Activated CD4-positive, alpha-beta T cell treated with anti-CD3 and anti-CD28 coated beads for 36 hours (primary cell): ENCODE data around the gene BRME1. TPM values are rescaled to one million over a fixed set of nuclear protein-coding genes. Genes with fewer than 3 reads are reported as not detected.

Source experiments
- ATAC-seq: fragments of 200-7000 bp; cut with Tn5 transposase; one replicate; pipeline ENCODE4 v1.10.0; 2021; ENCODE audit warnings: mild to moderate bottlenecking, moderate library complexity
- CTCF ChIA-PET: fragments of 350-600 bp; sonication (Branson Sonifier 250); formaldehyde crosslinking; loops from one replicate; lab custom pipeline; 2021; ENCODE audit warnings: antibody characterized with exemption; lab: Charles Lee
- POLR2A ChIA-PET: fragments of 350-600 bp; sonication (Branson Sonifier 250); formaldehyde crosslinking; loops from one replicate; lab custom pipeline; 2021; ENCODE audit warnings: antibody characterized with exemption, inconsistent platforms; lab: Charles Lee
- DNase-seq: peaks from one replicate; pipeline ENCODE4 v3.0.0-alpha.2; 2020
- H3K27ac Mint-ChIP-seq: one replicate; pipeline ENCODE4 v1.8.0; 2021; ENCODE audit warnings: mixed read lengths
- H3K27me3 Mint-ChIP-seq: one replicate; pipeline ENCODE4 v1.8.0; 2021; ENCODE audit warnings: mixed read lengths
- H3K36me3 Mint-ChIP-seq: one replicate; pipeline ENCODE4 v1.8.0; 2021; ENCODE audit warnings: low read depth, mixed read lengths
- H3K4me1 Mint-ChIP-seq: one replicate; pipeline ENCODE4 v1.8.0; 2021; ENCODE audit warnings: mixed read lengths
- H3K4me3 Mint-ChIP-seq: one replicate; pipeline ENCODE4 v1.8.0; 2021; ENCODE audit warnings: mild to moderate bottlenecking, moderate library complexity, mixed read lengths
- H3K9me3 Mint-ChIP-seq: one replicate; pipeline ENCODE4 v1.8.0; 2021; ENCODE audit warnings: low read depth, mixed read lengths
- intact Hi-C, 2 experiments: fragments of 100-400 bp; cut with DNase I in 1 of 2; cut with micrococcal nuclease in 1 of 2; formaldehyde crosslinking; loops; one replicate each; pipeline versions ENCODE4 v1.14.2 to v1.15.1; 2022 to 2024; cut with DNase I, micrococcal nuclease
- total RNA-seq, 2 experiments: library from RNA; stranded (reverse); gene quantifications; one replicate each; pipeline ENCODE4 v1.2.3, GENCODE V29; 2021

BRME1 gene
- total RNA-seq, 2 experiments from 2014 or later, result 5.3 to 5.5 TPM

- POLR2A ChIA-PET, result interaction anchor here (0.6 kb wide), 1 partner anchor 597 kb away, joined by 3 read pairs; no protein-coding TSS in a partner anchor
- peak; percentile 94 for ATAC-seq
- DNase-seq, result peak; percentile 99
- Mint-ChIP-seq H3K36me3 (no peaks in the 10 kb centered on the region), H3K4me3 (peak overlapping the region; percentile 49), H3K27me3 (no peaks in the 10 kb centered on the region), H3K9me3 (no peaks in the 10 kb centered on the region), H3K4me1 (peaks cover 35% of the 10 kb centered on the region), H3K27ac (peak overlapping the region; percentile 85)
- CTCF ChIA-PET, result interaction anchor here (0.5 to 3.5 kb wide), 23 partner anchors 13 to 425 kb away, joined by 3 to 16 read pairs (median 3); partner anchors contain the start of genes ASF1B, MISP3 and RFX1
- intact Hi-C loops, result loop anchor here (1.0 to 5.0 kb wide), 21 partner anchors 26 to 597 kb away; partner anchors contain the start of genes ASF1B (in 2 of the 2), DCAF15 (in 2 of the 2), BRME1 (in 1 of the 2) and CC2D1A (in 1 of the 2)
Measured at GRCh38 chr19:13880059-13881043, 25.6 kb downstream of the BRME1 start.

GRCh38 chr19:13877303-13877702 lies 28.6 kb downstream of the BRME1 start:
- peaks cover 24% of the 10 kb centered on the region for H3K4me1 Mint-ChIP-seq
- ATAC-seq, result no peak
- ChIA-PET CTCF (interaction anchor here (0.7 to 0.9 kb wide), 2 partner anchors 192 to 204 kb away, joined by 3 to 4 read pairs; no protein-coding TSS in a partner anchor), POLR2A (no interaction called here)
- no peaks in the 10 kb centered on the region for H3K36me3 Mint-ChIP-seq
- peaks cover 5% of the 10 kb centered on the region for H3K27me3 Mint-ChIP-seq
- intact Hi-C loops, result no loop called here
- no peaks in the 10 kb centered on the region for H3K9me3 Mint-ChIP-seq
- no peak overlapping the region for H3K27ac Mint-ChIP-seq
- H3K4me3 Mint-ChIP-seq, result no peak overlapping the region
- no peak for DNase-seq

- CTCF ChIA-PET, result no interaction called here
Measured at GRCh38 chr19:13876834-13877233, 29.1 kb downstream of the BRME1 start, which contains the start of gene NANOS3. Gene NANOS3, plus strand, starts transcription at chr19:13877134. Its CDS starts 115 bp downstream, at chr19:13877249.

GRCh38 chr19:13875824-13876223 lies 30.1 kb downstream of the BRME1 start:
- H3K36me3 Mint-ChIP-seq, result no peaks in the 10 kb centered on the region
- H3K4me3 Mint-ChIP-seq, result no peak overlapping the region
- H3K4me1 Mint-ChIP-seq, result peaks cover 9% of the 10 kb centered on the region
- no peak overlapping the region for H3K27ac Mint-ChIP-seq
- intact Hi-C loops, result no loop called here
- H3K27me3 Mint-ChIP-seq, result peaks cover 5% of the 10 kb centered on the region
- ChIA-PET CTCF (interaction anchor here (0.5 to 1.0 kb wide), 3 partner anchors 199 to 261 kb away, joined by 3 read pairs; partner anchors contain the start of gene ASF1B), POLR2A (no interaction called here)
- H3K9me3 Mint-ChIP-seq, result no peaks in the 10 kb centered on the region
- ATAC-seq (no peak), DNase-seq (no peak)

More at GRCh38 chr19:13876834-13877233, 29.1 kb downstream of the BRME1 start, which contains the start of gene NANOS3:
- no peak within 1 kb of the TSS for H3K27ac Mint-ChIP-seq
- H3K36me3 Mint-ChIP-seq, result no peaks in the 10 kb centered on the region
- no peaks in the 10 kb centered on the region for H3K9me3 Mint-ChIP-seq
- ATAC-seq (no peak), DNase-seq (no peak)
- intact Hi-C loops, result no loop called here
- no peak within 1 kb of the TSS for H3K4me3 Mint-ChIP-seq
- peaks cover 5% of the 10 kb centered on the region for H3K27me3 Mint-ChIP-seq
- H3K4me1 Mint-ChIP-seq, result peaks cover 19% of the 10 kb centered on the region
- POLR2A ChIA-PET, result no interaction called here

GRCh38 chr19:13873834-13874515 lies 31.9 kb downstream of the BRME1 start:
- no peaks in the 10 kb centered on the region for H3K9me3 Mint-ChIP-seq
- ATAC-seq (no peak), DNase-seq (no peak)
- peaks cover 7% of the 10 kb centered on the region for H3K27me3 Mint-ChIP-seq
- ChIA-PET POLR2A (no interaction called here), CTCF (interaction anchor here (1.6 kb wide), 1 partner anchor 17 kb away, joined by 6 read pairs; no protein-coding TSS in a partner anchor)
- intact Hi-C loops, result no loop called here
- H3K36me3 Mint-ChIP-seq, result no peaks in the 10 kb centered on the region
- no peaks in the 10 kb centered on the region for H3K4me1 Mint-ChIP-seq
- H3K27ac Mint-ChIP-seq, result no peak overlapping the region
- no peak overlapping the region for H3K4me3 Mint-ChIP-seq

GRCh38 chr19:13872695-13873389 lies 33.1 kb downstream of the BRME1 start:
- DNase-seq (peak; percentile 51), ATAC-seq (peak; percentile 63)
- H3K36me3 Mint-ChIP-seq, result no peaks in the 10 kb centered on the region
- H3K9me3 Mint-ChIP-seq, result no peaks in the 10 kb centered on the region
- H3K4me3 Mint-ChIP-seq, result peak overlapping the region; percentile 46
- POLR2A ChIA-PET, result interaction anchor here (0.7 kb wide), 2 partner anchors 9 to 20 kb away, joined by 3 to 4 read pairs; no protein-coding TSS in a partner anchor
- H3K27me3 Mint-ChIP-seq, result peaks cover 10% of the 10 kb centered on the region
- H3K4me1 Mint-ChIP-seq, result peaks cover 3% of the 10 kb centered on the region
- intact Hi-C loops, result no loop called here
- CTCF ChIA-PET, result interaction anchor here (1.3 to 2.7 kb wide), 5 partner anchors 11 to 239 kb away, joined by 3 to 13 read pairs (median 5); partner anchors contain the start of gene MISP3
- H3K27ac Mint-ChIP-seq, result no peak overlapping the region

- no peak for ATAC-seq
- intact Hi-C loops, result no loop called here
- H3K4me1 Mint-ChIP-seq, result peaks cover 3% of the 10 kb centered on the region
- ChIA-PET CTCF (interaction anchor here (1.3 to 2.7 kb wide), 6 partner anchors 10 to 239 kb away, joined by 3 to 13 read pairs (median 4); partner anchors contain the start of gene MISP3), POLR2A (interaction anchor here (0.7 kb wide), 1 partner anchor 10 kb away, joined by 3 read pairs; no protein-coding TSS in a partner anchor)
- peaks cover 15% of the 10 kb centered on the region for H3K27me3 Mint-ChIP-seq
- H3K9me3 Mint-ChIP-seq, result no peaks in the 10 kb centered on the region
- peak overlapping the region; percentile 46 for H3K4me3 Mint-ChIP-seq
- no peak overlapping the region for H3K27ac Mint-ChIP-seq
- no peak for DNase-seq
- H3K36me3 Mint-ChIP-seq, result no peaks in the 10 kb centered on the region
Measured at GRCh38 chr19:13872339-13872694, 33.6 kb downstream of the BRME1 start.

GRCh38 chr19:13870873-13871272 lies 35.0 kb downstream of the BRME1 start:
- no peak for ATAC-seq
- ChIA-PET POLR2A (no interaction called here), CTCF (interaction anchor here (0.7 to 2.7 kb wide), 3 partner anchors 9 to 206 kb away, joined by 3 to 13 read pairs (median 3); no protein-coding TSS in a partner anchor)
- no peak overlapping the region for H3K4me3 Mint-ChIP-seq
- DNase-seq, result no peak
- H3K9me3 Mint-ChIP-seq, result no peaks in the 10 kb centered on the region
- H3K27ac Mint-ChIP-seq, result no peak overlapping the region
- peaks cover 7% of the 10 kb centered on the region for H3K4me1 Mint-ChIP-seq
- H3K36me3 Mint-ChIP-seq, result no peaks in the 10 kb centered on the region
- intact Hi-C loops, result no loop called here
- peaks cover 24% of the 10 kb centered on the region for H3K27me3 Mint-ChIP-seq

GRCh38 chr19:13869281-13869680 lies 36.6 kb downstream of the BRME1 start:
- no peaks in the 10 kb centered on the region for H3K9me3 Mint-ChIP-seq
- H3K4me1 Mint-ChIP-seq, result peaks cover 12% of the 10 kb centered on the region
- POLR2A ChIA-PET, result no interaction called here
- no peaks in the 10 kb centered on the region for H3K36me3 Mint-ChIP-seq
- H3K4me3 Mint-ChIP-seq, result no peak overlapping the region
- peaks cover 27% of the 10 kb centered on the region for H3K27me3 Mint-ChIP-seq
- DNase-seq (no peak), ATAC-seq (no peak)
- H3K27ac Mint-ChIP-seq, result no peak overlapping the region
- intact Hi-C loops, result no loop called here
- CTCF ChIA-PET, result interaction anchor here (0.6 kb wide), 2 partner anchors 327 to 587 kb away, joined by 3 read pairs; no protein-coding TSS in a partner anchor

GRCh38 chr19:13868663-13869062 lies 37.3 kb downstream of the BRME1 start:
- intact Hi-C loops, result no loop called here
- ATAC-seq (no peak), DNase-seq (no peak)
- H3K36me3 Mint-ChIP-seq, result no peaks in the 10 kb centered on the region
- H3K27me3 Mint-ChIP-seq, result peaks cover 33% of the 10 kb centered on the region
- POLR2A ChIA-PET, result no interaction called here
- CTCF ChIA-PET, result interaction anchor here (0.6 kb wide), 2 partner anchors 328 to 588 kb away, joined by 3 read pairs; no protein-coding TSS in a partner anchor
- peaks cover 14% of the 10 kb centered on the region for H3K4me1 Mint-ChIP-seq
- H3K4me3 Mint-ChIP-seq, result no peak overlapping the region
- H3K9me3 Mint-ChIP-seq, result no peaks in the 10 kb centered on the region
- H3K27ac Mint-ChIP-seq, result no peak overlapping the region
